Mucosa of descending colon (tissue), 3 donors: ENCODE results near the gene BCL7A. TPM values are rescaled to one million over a fixed set of nuclear protein-coding genes. Genes with fewer than 3 reads are reported as not detected.

Source experiments
- ATAC-seq: fragments of 200-7000 bp; cut with Tn5 transposase; one replicate; pipeline ENCODE4 v1.9.1; 2020; ENCODE audit warnings: mild to moderate bottlenecking, moderate library complexity
- DNase-seq, 3 donors: peaks; one replicate each; pipeline ENCODE4 v3.0.0-alpha.2; 2020
- H3K36me3 ChIP-seq: fragments of 200-600 bp; one replicate; pipeline ENCODE4 v1.8.0; 2021; ENCODE audit warnings: low read depth, mild to moderate bottlenecking
- H3K4me1 ChIP-seq: fragments of 200-600 bp; one replicate; pipeline ENCODE4 v1.8.0; 2021; ENCODE audit warnings: low read depth, mild to moderate bottlenecking
- H3K4me3 ChIP-seq: fragments of 200-600 bp; one replicate; pipeline ENCODE4 v1.8.0; 2021; ENCODE audit warnings: mild to moderate bottlenecking
- H3K9me3 ChIP-seq: fragments of 200-600 bp; one replicate; pipeline ENCODE4 v1.8.0; 2021; ENCODE audit warnings: mild to moderate bottlenecking
- intact Hi-C, 2 donors: fragments of 100-400 bp; cut with DNase I in 1 of 2; cut with micrococcal nuclease in 1 of 2; formaldehyde crosslinking; loops; one replicate each; pipeline versions ENCODE4 v1.11.0 to v1.11.1; 2022; cut with DNase I, micrococcal nuclease
- total RNA-seq, 3 donors: library from RNA; stranded (reverse); fragmentation: NEBNext Ultra II Directional in 2 of 3; extraction: Animal tissue kit (Norgen Biotek cat#: 25700) in 2 of 3; gene quantifications; one replicate each; pipeline versions ENCODE4 v1.2.1 to v1.2.4, GENCODE V29; 2021 to 2023
- TF ChIP-seq, protein P1 (sequence below): fragments of 200-600 bp; IDR thresholded peaks from one replicate; pipeline ENCODE4 v1.8.0; 2022; ENCODE audit warnings: antibody characterized with exemption, mild to moderate bottlenecking
- donor health status: DM: no; HTN: no; CAD: no; lungs with moderate emphysema.
- donor health status: DM: no; HTN: no; CAD: no.
- donor health status: DM: no; HTN: yes; CAD: no.

BCL7A gene
- total RNA-seq, 3 donors from 2014 or later, result 5.2 to 11.6 (median 5.7) TPM

- no peak for ATAC-seq
- Histone ChIP-seq H3K9me3 (no peaks in the 10 kb centered on the region), H3K36me3 (no peaks in the 10 kb centered on the region), H3K4me3 (peak overlapping the region; percentile 4), H3K4me1 (peaks cover 47% of the 10 kb centered on the region)
- DNase-seq, result peak in 1 of 3 donors; percentile 58
- intact Hi-C loops, result loop anchor here in 1 of 2 donors (2.0 kb wide), 1 partner anchor 42 kb away; no protein-coding TSS in a partner anchor
- TF ChIP-seq, protein P1, sequence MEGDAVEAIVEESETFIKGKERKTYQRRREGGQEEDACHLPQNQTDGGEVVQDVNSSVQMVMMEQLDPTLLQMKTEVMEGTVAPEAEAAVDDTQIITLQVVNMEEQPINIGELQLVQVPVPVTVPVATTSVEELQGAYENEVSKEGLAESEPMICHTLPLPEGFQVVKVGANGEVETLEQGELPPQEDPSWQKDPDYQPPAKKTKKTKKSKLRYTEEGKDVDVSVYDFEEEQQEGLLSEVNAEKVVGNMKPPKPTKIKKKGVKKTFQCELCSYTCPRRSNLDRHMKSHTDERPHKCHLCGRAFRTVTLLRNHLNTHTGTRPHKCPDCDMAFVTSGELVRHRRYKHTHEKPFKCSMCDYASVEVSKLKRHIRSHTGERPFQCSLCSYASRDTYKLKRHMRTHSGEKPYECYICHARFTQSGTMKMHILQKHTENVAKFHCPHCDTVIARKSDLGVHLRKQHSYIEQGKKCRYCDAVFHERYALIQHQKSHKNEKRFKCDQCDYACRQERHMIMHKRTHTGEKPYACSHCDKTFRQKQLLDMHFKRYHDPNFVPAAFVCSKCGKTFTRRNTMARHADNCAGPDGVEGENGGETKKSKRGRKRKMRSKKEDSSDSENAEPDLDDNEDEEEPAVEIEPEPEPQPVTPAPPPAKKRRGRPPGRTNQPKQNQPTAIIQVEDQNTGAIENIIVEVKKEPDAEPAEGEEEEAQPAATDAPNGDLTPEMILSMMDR, result no peak
Observed at GRCh38 chr12:122081083-122081696, 59.5 kb downstream of the BCL7A start.

GRCh38 chr12:122081697-122082221, 60.1 kb downstream of the BCL7A start:
- DNase-seq, result peak; percentile 58 to 64 (median 63)
- H3K4me1 ChIP-seq, result peaks cover 47% of the 10 kb centered on the region
- peak overlapping the region; percentile 4 for H3K4me3 ChIP-seq
- H3K36me3 ChIP-seq, result no peaks in the 10 kb centered on the region
- TF ChIP-seq, protein P1, result no peak
- peak; percentile 22 for ATAC-seq
- no peaks in the 10 kb centered on the region for H3K9me3 ChIP-seq
- intact Hi-C loops, result loop anchor here in 1 of 2 donors (2.0 kb wide), 1 partner anchor 41 kb away; no protein-coding TSS in a partner anchor

DNA sequence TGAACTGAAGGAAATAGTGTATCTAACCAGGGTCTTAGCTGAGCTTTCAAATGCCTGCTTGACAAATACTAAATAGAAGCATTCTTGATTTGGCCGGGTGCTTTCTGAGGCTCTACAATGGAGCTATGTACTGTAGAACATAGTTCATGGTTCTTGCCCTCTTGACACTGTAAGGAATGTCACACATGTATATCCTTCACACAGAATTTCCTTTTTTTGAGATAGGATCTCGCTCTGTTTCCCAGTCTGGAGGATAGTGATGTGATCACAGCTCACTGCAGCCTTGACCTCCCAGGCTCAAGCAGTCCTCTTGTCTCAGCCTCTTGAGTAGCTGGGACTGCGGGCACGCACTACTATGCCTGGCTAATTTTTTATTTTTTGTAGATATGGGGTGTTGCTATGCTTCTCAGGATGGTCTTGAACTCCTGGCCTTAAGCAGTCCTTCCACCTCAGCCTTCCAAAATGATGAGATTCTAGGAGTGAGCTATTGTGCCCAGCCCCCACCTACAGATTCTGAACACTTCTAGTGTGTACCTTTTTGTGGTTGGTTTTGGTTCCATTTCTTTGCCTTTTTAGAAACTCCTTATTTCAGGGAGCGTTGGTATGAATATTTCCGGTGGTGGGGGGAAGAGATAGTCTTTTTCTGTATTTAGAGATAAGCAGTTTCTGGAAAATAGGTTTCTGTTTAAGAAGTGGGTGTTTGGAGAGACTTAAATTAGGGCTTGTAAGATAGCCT, 61.1 kb downstream of the BCL7A start:
- no peaks in the 10 kb centered on the region for H3K36me3 ChIP-seq
- ATAC-seq (no peak), DNase-seq (peak in 1 of 3 donors; percentile 28)
- H3K4me3 ChIP-seq, result no peak overlapping the region
- H3K4me1 ChIP-seq, result peaks cover 47% of the 10 kb centered on the region
- intact Hi-C loops, result no loop called here
- TF ChIP-seq, protein P1, result no peak
- no peaks in the 10 kb centered on the region for H3K9me3 ChIP-seq

DNA sequence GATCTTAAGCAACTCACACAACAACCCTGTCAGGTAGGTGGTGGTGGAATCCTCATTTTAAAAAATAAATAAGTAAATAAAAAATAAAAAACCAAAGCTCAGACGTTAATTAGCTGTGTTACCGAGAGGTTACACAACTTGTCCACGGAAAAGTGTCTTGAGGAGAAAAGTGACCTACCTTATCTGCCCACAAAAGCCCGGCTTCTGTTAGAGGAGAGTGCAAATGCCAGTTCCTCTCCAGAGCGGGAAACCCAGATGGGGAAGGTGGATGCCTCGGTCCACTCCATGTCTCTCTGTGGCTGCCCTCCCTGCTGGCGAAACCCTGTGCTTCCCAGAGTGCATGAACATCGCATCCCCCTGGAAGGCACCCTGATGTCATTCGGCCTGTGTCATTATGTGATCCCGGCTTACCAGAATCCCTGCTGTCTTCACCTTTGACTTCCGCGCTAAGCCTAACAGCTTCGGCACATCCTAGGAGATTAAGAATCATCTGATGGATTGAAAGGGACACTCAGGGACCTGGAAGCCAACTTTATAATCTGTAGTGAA, 63.2 kb downstream of the BCL7A start:
- H3K9me3 ChIP-seq, result no peaks in the 10 kb centered on the region
- no peak for DNase-seq
- intact Hi-C loops, result no loop called here
- TF ChIP-seq, protein P1, result no peak
- ATAC-seq, result no peak
- H3K4me1 ChIP-seq, result peaks cover 61% of the 10 kb centered on the region
- no peak overlapping the region for H3K4me3 ChIP-seq
- no peaks in the 10 kb centered on the region for H3K36me3 ChIP-seq

- TF ChIP-seq, protein P1, result no peak
- Histone ChIP-seq H3K4me1 (peaks cover 66% of the 10 kb centered on the region), H3K4me3 (no peak overlapping the region), H3K36me3 (no peaks in the 10 kb centered on the region), H3K9me3 (no peaks in the 10 kb centered on the region)
- intact Hi-C loops, result no loop called here
- ATAC-seq, result no peak
- peak in 1 of 3 donors; percentile 21 for DNase-seq
Observed at GRCh38 chr12:122085591-122085990, 63.9 kb downstream of the BCL7A start.
